ENCODE data around the gene FXYD4. TPM values are rescaled to one million over a fixed set of nuclear protein-coding genes. Genes with fewer than 3 reads are reported as not detected.

Gene FXYD4
- total RNA-seq, 2 experiments from 2014 or later: not detected

GRCh38 chr10:43355749-43356371, 15.6 kb upstream of the FXYD4 start:
- H3K4me1 Mint-ChIP-seq (ENCODE audit: low read depth): peaks cover 18% of the 10 kb centered on the region
- ATAC-seq (peak; percentile 53), DNase-seq (peak; percentile 14)
- no peak overlapping the region for H3K4me3 Mint-ChIP-seq
- intact Hi-C loops (cut with micrococcal nuclease): no loop called here
- no peak overlapping the region for H3K27ac Mint-ChIP-seq
- POLR2A ChIA-PET: interaction anchor here (0.7 to 0.9 kb wide), 2 partner anchors 35 to 44 kb away, joined by 3 to 5 read pairs; no protein-coding TSS in a partner anchor
- H3K9me3 Mint-ChIP-seq: no peaks in the 10 kb centered on the region
- peaks cover 4% of the 10 kb centered on the region for H3K36me3 Mint-ChIP-seq (ENCODE audit: low read depth)
- no peak for TF ChIP-seq CTCF (IDR thresholded peaks at IDR 0.05)
- no peaks in the 10 kb centered on the region for H3K27me3 Mint-ChIP-seq
- CTCF ChIA-PET: interaction anchor here (1.0 to 1.3 kb wide), 3 partner anchors 7 to 151 kb away, joined by 3 read pairs; no protein-coding TSS in a partner anchor

- POLR2A ChIA-PET: interaction anchor here (0.9 to 1.0 kb wide), 2 partner anchors 21 to 24 kb away, joined by 3 to 4 read pairs; no protein-coding TSS in a partner anchor
- CTCF ChIA-PET: interaction anchor here (0.8 to 1.5 kb wide), 3 partner anchors 12 to 98 kb away, joined by 3 to 5 read pairs (median 3); no protein-coding TSS in a partner anchor
- H3K27me3 Mint-ChIP-seq: no peaks in the 10 kb centered on the region
- no peaks in the 10 kb centered on the region for H3K9me3 Mint-ChIP-seq
- peaks cover 12% of the 10 kb centered on the region for H3K36me3 Mint-ChIP-seq (ENCODE audit: low read depth)
- intact Hi-C loops (cut with micrococcal nuclease): loop anchor here (5.0 kb wide), 1 partner anchor 37 kb away; no protein-coding TSS in a partner anchor
- H3K4me1 Mint-ChIP-seq (ENCODE audit: low read depth): peaks cover 33% of the 10 kb centered on the region
- peak overlapping the region; percentile 51 for H3K4me3 Mint-ChIP-seq
- DNase-seq (no peak), ATAC-seq (no peak)
- peak overlapping the region; percentile 98 for H3K27ac Mint-ChIP-seq
- TF ChIP-seq CTCF (IDR thresholded peaks at IDR 0.05): no peak
Observed at GRCh38 chr10:43360086-43360485, 11.3 kb upstream of the FXYD4 start.

- ChIA-PET POLR2A (interaction anchor here (0.7 to 1.9 kb wide), 10 partner anchors 13 to 223 kb away, joined by 3 to 6 read pairs (median 3); no protein-coding TSS in a partner anchor), CTCF (interaction anchor here (1.0 to 1.6 kb wide), 3 partner anchors 11 to 157 kb away, joined by 3 to 4 read pairs (median 3); no protein-coding TSS in a partner anchor)
- intact Hi-C loops (cut with micrococcal nuclease): loop anchor here (5.0 kb wide), 1 partner anchor 36 kb away; no protein-coding TSS in a partner anchor
- H3K9me3 Mint-ChIP-seq: no peaks in the 10 kb centered on the region
- ATAC-seq: peak; percentile 47
- peaks cover 22% of the 10 kb centered on the region for H3K4me1 Mint-ChIP-seq (ENCODE audit: low read depth)
- H3K27ac Mint-ChIP-seq: peak overlapping the region; percentile 98
- H3K36me3 Mint-ChIP-seq (ENCODE audit: low read depth): peaks cover 12% of the 10 kb centered on the region
- DNase-seq: peak; percentile 67
- no peak for TF ChIP-seq CTCF (IDR thresholded peaks at IDR 0.05)
- no peaks in the 10 kb centered on the region for H3K27me3 Mint-ChIP-seq
- peak overlapping the region; percentile 90 for H3K4me3 Mint-ChIP-seq
Observed at GRCh38 chr10:43361547-43362190, 9.8 kb upstream of the FXYD4 start.

- peaks cover 22% of the 10 kb centered on the region for H3K4me1 Mint-ChIP-seq (ENCODE audit: low read depth)
- ChIA-PET CTCF (interaction anchor here (1.0 to 1.6 kb wide), 2 partner anchors 12 to 80 kb away, joined by 3 read pairs; no protein-coding TSS in a partner anchor), POLR2A (interaction anchor here (0.9 to 1.9 kb wide), 10 partner anchors 12 to 223 kb away, joined by 3 to 6 read pairs (median 3); no protein-coding TSS in a partner anchor)
- peak; percentile 43 for TF ChIP-seq CTCF (IDR thresholded peaks at IDR 0.05)
- H3K27me3 Mint-ChIP-seq: no peaks in the 10 kb centered on the region
- peak overlapping the region; percentile 98 for H3K27ac Mint-ChIP-seq
- intact Hi-C loops (cut with micrococcal nuclease): loop anchor here (5.0 kb wide), 1 partner anchor 35 kb away; no protein-coding TSS in a partner anchor
- peak; percentile 95 for ATAC-seq
- H3K9me3 Mint-ChIP-seq: no peaks in the 10 kb centered on the region
- DNase-seq: peak; percentile 99
- peak overlapping the region; percentile 90 for H3K4me3 Mint-ChIP-seq
- peaks cover 12% of the 10 kb centered on the region for H3K36me3 Mint-ChIP-seq (ENCODE audit: low read depth)
Observed at GRCh38 chr10:43362191-43362839, 9.1 kb upstream of the FXYD4 start.
